SK-N-SH treated with all-trans-retinoic acid at 6 μM for 48 hours (cell line): ENCODE measurements around the gene PTPRT.

Experiments used
- ARNTL ChIP-seq: fragments of 450-650 bp; formaldehyde crosslinking; IDR thresholded peaks from 2 replicates; pipeline ENCODE4 v1.5.0; 2020; ENCODE audit warnings: low read depth, mild to moderate bottlenecking, moderate library complexity, borderline replicate concordance
- CREB5 ChIP-seq: fragments of 250-450 bp; sonication (Bioruptor Pico); IDR thresholded peaks from 2 replicates; pipeline ENCODE4 v1.5.1; 2020; ENCODE audit warnings: low read depth, mild to moderate bottlenecking, moderate library complexity
- CSDC2 ChIP-seq: fragments of 250-450 bp; sonication (Bioruptor Pico); IDR thresholded peaks from 2 replicates; pipeline ENCODE4 v1.5.0; 2020; ENCODE audit warnings: mild to moderate bottlenecking, moderate library complexity
- ESRRG ChIP-seq: fragments of 250-450 bp; sonication (Bioruptor Pico); IDR thresholded peaks from 2 replicates; pipeline ENCODE4 v1.6.1; 2021; ENCODE audit warnings: mild to moderate bottlenecking
- OSR1 ChIP-seq: fragments of 250-450 bp; sonication (Bioruptor Pico); IDR thresholded peaks from 2 replicates; pipeline ENCODE4 v1.8.0; 2022; ENCODE audit warnings: moderate library complexity, mild to moderate bottlenecking, inconsistent platforms
- PATZ1 ChIP-seq: fragments of 250-450 bp; sonication (Bioruptor Pico); IDR thresholded peaks from 2 replicates; pipeline ENCODE4 v1.8.0; 2020; ENCODE audit warnings: mild to moderate bottlenecking, moderate library complexity, borderline replicate concordance
- RARB ChIP-seq: fragments of 250-450 bp; sonication (Bioruptor Pico); IDR thresholded peaks from 2 replicates; pipeline ENCODE4 v1.8.0; 2021; ENCODE audit warnings: mild to moderate bottlenecking, moderate library complexity
- SNAI2 ChIP-seq: fragments of 250-450 bp; sonication (Bioruptor Pico); IDR thresholded peaks from 2 replicates; pipeline ENCODE4 v1.5.0; 2020; ENCODE audit warnings: mild to moderate bottlenecking, moderate library complexity
- TOX ChIP-seq: fragments of 250-450 bp; sonication (Bioruptor Pico); IDR thresholded peaks from 2 replicates; pipeline ENCODE4 v1.8.0; 2021; ENCODE audit warnings: mild to moderate bottlenecking, moderate library complexity, borderline replicate concordance
- ZC3H10 ChIP-seq: fragments of 250-450 bp; sonication (Bioruptor Pico); IDR thresholded peaks from 2 replicates; pipeline ENCODE4 v1.5.1; 2021; ENCODE audit warnings: mild to moderate bottlenecking, moderate library complexity
- ZFP3 ChIP-seq: fragments of 250-450 bp; sonication (Bioruptor Pico); IDR thresholded peaks from 2 replicates; pipeline ENCODE4 v1.5.0; 2020; ENCODE audit warnings: mild to moderate bottlenecking, moderate library complexity
- ZFP30 ChIP-seq: fragments of 450-650 bp; formaldehyde crosslinking; IDR thresholded peaks from 2 replicates; pipeline ENCODE4 v1.5.0; 2022; ENCODE audit warnings: mild to moderate bottlenecking, moderate library complexity
- ZNF565 ChIP-seq: fragments of 450-650 bp; formaldehyde crosslinking; conservative IDR thresholded peaks from 2 replicates; pipeline ENCODE4 v1.5.0; 2020; ENCODE audit warnings: low read depth, mild to moderate bottlenecking, moderate library complexity
- ZNF8 ChIP-seq: fragments of 450-650 bp; formaldehyde crosslinking; IDR thresholded peaks from 2 replicates; pipeline ENCODE4 v1.5.0; 2020; ENCODE audit warnings: mild to moderate bottlenecking, moderate library complexity

- TF ChIP-seq PATZ1: no peak
- no peak for TF ChIP-seq ARNTL (CRISPR knock-in tag)
- no peak for TF ChIP-seq ZFP3 (CRISPR knock-in tag)
- TF ChIP-seq CSDC2 (CRISPR knock-in tag): no peak
- TF ChIP-seq ZFP30: no peak
- TF ChIP-seq ZNF565: no peak
- no peak for TF ChIP-seq ZC3H10
- TF ChIP-seq RARB (CRISPR knock-in tag): no peak
- no peak for TF ChIP-seq CREB5 (CRISPR knock-in tag)
- no peak for TF ChIP-seq ZNF8 (CRISPR knock-in tag)
- no peak for TF ChIP-seq OSR1 (CRISPR knock-in tag)
- TF ChIP-seq TOX (CRISPR knock-in tag): no peak
- no peak for TF ChIP-seq ESRRG (CRISPR knock-in tag)
- no peak for TF ChIP-seq SNAI2 (CRISPR knock-in tag)
These were observed 244.3 kb downstream of the PTPRT start for GRCh38 chr20:42945234-42945994.
